ENCODE data around the gene TMEM236. TPM values are rescaled to one million over a fixed set of nuclear protein-coding genes. Genes with fewer than 3 reads are reported as not detected.

Gene TMEM236
- total RNA-seq, 3 donors from 2014 or later, result 0.03 to 0.11 (median 0.05) TPM

- peaks cover 3% of the 10 kb centered on the region for H3K4me1 Mint-ChIP-seq (ENCODE audit: low read depth)
- no peak overlapping the region for H3K4me3 Mint-ChIP-seq
- H3K9me3 Mint-ChIP-seq, result no peaks in the 10 kb centered on the region
- DNase-seq, result no peak
- no peaks in the 10 kb centered on the region for H3K27me3 Mint-ChIP-seq (ENCODE audit: low read depth)
- no peak for ATAC-seq
- H3K36me3 Mint-ChIP-seq (ENCODE audit: insufficient read depth), result no peaks in the 10 kb centered on the region
These were observed 18.4 kb upstream of the TMEM236 start for GRCh38 chr10:17733620-17734019.

- Mint-ChIP-seq H3K9me3 (no peaks in the 10 kb centered on the region), H3K4me1 (ENCODE audit: low read depth) (peaks cover 3% of the 10 kb centered on the region), H3K27me3 (ENCODE audit: low read depth) (no peaks in the 10 kb centered on the region), H3K36me3 (ENCODE audit: insufficient read depth) (no peaks in the 10 kb centered on the region), H3K4me3 (no peak overlapping the region)
- ATAC-seq (no peak), DNase-seq (no peak)
These were observed 17.4 kb upstream of the TMEM236 start for GRCh38 chr10:17734432-17735080.

GRCh38 chr10:17735166-17735941 is 16.6 kb upstream of the TMEM236 start:
- Mint-ChIP-seq H3K36me3 (ENCODE audit: insufficient read depth) (no peaks in the 10 kb centered on the region), H3K27me3 (ENCODE audit: low read depth) (no peaks in the 10 kb centered on the region), H3K4me3 (no peak overlapping the region), H3K9me3 (no peaks in the 10 kb centered on the region), H3K4me1 (ENCODE audit: low read depth) (peaks cover 3% of the 10 kb centered on the region)
- ATAC-seq, result no peak
- no peak for DNase-seq

GRCh38 chr10:17736223-17736622 is 15.8 kb upstream of the TMEM236 start:
- no peaks in the 10 kb centered on the region for H3K27me3 Mint-ChIP-seq (ENCODE audit: low read depth)
- no peaks in the 10 kb centered on the region for H3K36me3 Mint-ChIP-seq (ENCODE audit: insufficient read depth)
- no peak for ATAC-seq
- H3K4me1 Mint-ChIP-seq (ENCODE audit: low read depth), result peaks cover 3% of the 10 kb centered on the region
- no peaks in the 10 kb centered on the region for H3K9me3 Mint-ChIP-seq
- no peak overlapping the region for H3K4me3 Mint-ChIP-seq
- DNase-seq, result no peak

- Mint-ChIP-seq H3K4me3 (no peak overlapping the region), H3K9me3 (no peaks in the 10 kb centered on the region), H3K36me3 (ENCODE audit: insufficient read depth) (no peaks in the 10 kb centered on the region), H3K27me3 (ENCODE audit: low read depth) (no peaks in the 10 kb centered on the region), H3K4me1 (ENCODE audit: low read depth) (peaks cover 3% of the 10 kb centered on the region)
- DNase-seq (no peak), ATAC-seq (no peak)
These were observed 14.7 kb upstream of the TMEM236 start for GRCh38 chr10:17737027-17737965.

- Mint-ChIP-seq H3K4me1 (ENCODE audit: low read depth) (peaks cover 11% of the 10 kb centered on the region), H3K4me3 (no peak overlapping the region), H3K9me3 (no peaks in the 10 kb centered on the region), H3K36me3 (ENCODE audit: insufficient read depth) (no peaks in the 10 kb centered on the region), H3K27me3 (ENCODE audit: low read depth) (no peaks in the 10 kb centered on the region)
- ATAC-seq (no peak), DNase-seq (no peak)
These were observed 11.3 kb upstream of the TMEM236 start for GRCh38 chr10:17740668-17741067.

GRCh38 chr10:17742918-17743317 is 9.1 kb upstream of the TMEM236 start:
- ATAC-seq (no peak), DNase-seq (peak; percentile 68)
- H3K4me3 Mint-ChIP-seq, result no peak overlapping the region
- H3K9me3 Mint-ChIP-seq, result no peaks in the 10 kb centered on the region
- H3K4me1 Mint-ChIP-seq (ENCODE audit: low read depth), result peaks cover 9% of the 10 kb centered on the region
- H3K36me3 Mint-ChIP-seq (ENCODE audit: insufficient read depth), result no peaks in the 10 kb centered on the region
- H3K27me3 Mint-ChIP-seq (ENCODE audit: low read depth), result no peaks in the 10 kb centered on the region

GRCh38 chr10:17743437-17743836 is 8.6 kb upstream of the TMEM236 start:
- Mint-ChIP-seq H3K9me3 (no peaks in the 10 kb centered on the region), H3K36me3 (ENCODE audit: insufficient read depth) (no peaks in the 10 kb centered on the region), H3K4me1 (ENCODE audit: low read depth) (peaks cover 9% of the 10 kb centered on the region), H3K4me3 (no peak overlapping the region), H3K27me3 (ENCODE audit: low read depth) (no peaks in the 10 kb centered on the region)
- DNase-seq (no peak), ATAC-seq (no peak)

GRCh38 chr10:17744341-17744861 is 7.6 kb upstream of the TMEM236 start:
- Mint-ChIP-seq H3K27me3 (ENCODE audit: low read depth) (no peaks in the 10 kb centered on the region), H3K4me3 (no peak overlapping the region), H3K9me3 (no peaks in the 10 kb centered on the region), H3K4me1 (ENCODE audit: low read depth) (peaks cover 9% of the 10 kb centered on the region), H3K36me3 (ENCODE audit: insufficient read depth) (no peaks in the 10 kb centered on the region)
- ATAC-seq, result no peak
- DNase-seq, result no peak

GRCh38 chr10:17747883-17748550 is 4.0 kb upstream of the TMEM236 start:
- no peak overlapping the region for H3K4me3 Mint-ChIP-seq
- H3K27me3 Mint-ChIP-seq (ENCODE audit: low read depth), result no peaks in the 10 kb centered on the region
- H3K36me3 Mint-ChIP-seq (ENCODE audit: insufficient read depth), result no peaks in the 10 kb centered on the region
- ATAC-seq, result no peak
- H3K4me1 Mint-ChIP-seq (ENCODE audit: low read depth), result peaks cover 5% of the 10 kb centered on the region
- DNase-seq, result no peak
- no peaks in the 10 kb centered on the region for H3K9me3 Mint-ChIP-seq

GRCh38 chr10:17749890-17750289 is 2.1 kb upstream of the TMEM236 start:
- Mint-ChIP-seq H3K4me1 (ENCODE audit: low read depth) (no peaks in the 10 kb centered on the region), H3K4me3 (no peak overlapping the region), H3K36me3 (ENCODE audit: insufficient read depth) (no peaks in the 10 kb centered on the region), H3K27me3 (ENCODE audit: low read depth) (no peaks in the 10 kb centered on the region), H3K9me3 (no peaks in the 10 kb centered on the region)
- no peak for DNase-seq
- no peak for ATAC-seq

GRCh38 chr10:17756557-17757217 is 4.7 kb downstream of the TMEM236 start:
- Mint-ChIP-seq H3K4me1 (ENCODE audit: low read depth) (peaks cover 5% of the 10 kb centered on the region), H3K9me3 (no peaks in the 10 kb centered on the region)

GRCh38 chr10:17758200-17758599 is 6.2 kb downstream of the TMEM236 start:
- no peak for ATAC-seq
- Mint-ChIP-seq H3K9me3 (no peaks in the 10 kb centered on the region), H3K36me3 (ENCODE audit: insufficient read depth) (no peaks in the 10 kb centered on the region), H3K4me3 (no peak overlapping the region), H3K4me1 (ENCODE audit: low read depth) (peaks cover 5% of the 10 kb centered on the region), H3K27me3 (ENCODE audit: low read depth) (no peaks in the 10 kb centered on the region)
- DNase-seq, result no peak

More at GRCh38 chr10:17756557-17757217, 4.7 kb downstream of the TMEM236 start:
- no peaks in the 10 kb centered on the region for H3K27me3 Mint-ChIP-seq (ENCODE audit: low read depth)
- no peak overlapping the region for H3K4me3 Mint-ChIP-seq
- H3K36me3 Mint-ChIP-seq (ENCODE audit: insufficient read depth), result no peaks in the 10 kb centered on the region
- ATAC-seq (no peak), DNase-seq (no peak)
